Breast epithelium (tissue), 3 donors: Measurements from ENCODE around the gene GRIK4.

Experiments
- CTCF ChIP-seq, 3 donors: fragments of 450-650 bp; IDR thresholded peaks; one replicate each; pipeline ENCODE4 v1.5.1; 2016 to 2017; ENCODE audit warnings: antibody characterized with exemption in 3 of 3, mild to moderate bottlenecking in 3 of 3, moderate library complexity in 3 of 3
- POLR2A ChIP-seq: fragments of 450-650 bp; IDR thresholded peaks from one replicate; pipeline ENCODE4 v1.6.1; 2016; ENCODE audit warnings: antibody characterized with exemption, mild to moderate bottlenecking, moderate library complexity
- POLR2AphosphoS5 ChIP-seq, 3 donors: sonication (generic); formaldehyde crosslinking; IDR thresholded peaks; one replicate each; pipeline ENCODE4 v1.6.1; 2017; ENCODE audit warnings: antibody characterized with exemption in 3 of 3

GRCh38 chr11:120786206-120786735 is 274.7 kb downstream of the GRIK4 start:
- TF ChIP-seq CTCF (IDR thresholded peaks at IDR 0.05), result no peak
- no peak for TF ChIP-seq POLR2A
- no peak for TF ChIP-seq POLR2AphosphoS5 (IDR thresholded peaks at IDR 0.05)
